H4 (cell line): ENCODE results near the gene GNAI2. TPM values are rescaled to one million over a fixed set of nuclear protein-coding genes. Genes with fewer than 3 reads are reported as not detected.
"Not testable (repeated sequence)": the region's sequence is repeated elsewhere in the genome, so short reads cannot be mapped to it uniquely, and the experiment has no call there.

Source experiments
- DNase-seq: peaks from one replicate; pipeline ENCODE4 v3.0.0-alpha.2; 2015; ENCODE audit warnings: low spot score
- total RNA-seq: library from RNA; depleted of rRNA; stranded (reverse); fragments of >200 nt; shearing (Covaris generic); gene quantifications from 2 replicates; pipeline ENCODE4 v1.2.3, GENCODE V29; 2014

GNAI2 gene
- total RNA-seq, 1 experiment from 2014 or later: 127 TPM

GRCh38 chr3:50245251-50245745 is 9.3 kb downstream of the GNAI2 start:
- DNase-seq: no peak

- peak; percentile 33 for DNase-seq
These were observed 10.0 kb downstream of the GNAI2 start for GRCh38 chr3:50245831-50246516.

DNA sequence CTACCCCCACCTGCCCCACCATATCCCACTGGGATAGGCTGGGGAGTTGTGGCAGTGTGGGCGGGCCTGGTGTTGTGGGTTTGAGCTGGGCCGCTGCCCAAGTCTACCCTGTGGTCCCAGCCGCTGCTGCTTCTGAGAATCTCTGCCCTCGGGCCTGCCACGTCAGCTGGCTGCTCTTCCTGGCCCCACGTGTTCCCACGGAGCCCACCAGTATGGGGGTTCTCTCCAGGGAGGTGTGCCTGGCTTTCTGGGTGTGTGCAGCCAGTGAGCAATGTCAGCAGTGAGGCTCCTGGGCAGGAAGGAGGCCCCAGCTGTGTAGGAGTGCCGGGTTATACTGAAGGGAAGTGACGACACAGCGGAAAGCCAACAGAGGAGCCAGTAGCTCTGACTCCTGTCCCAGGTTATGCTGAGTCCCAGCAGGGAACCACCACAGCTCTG is 10.5 kb downstream of the GNAI2 start:
- peak; percentile 98 for DNase-seq

- no peak for DNase-seq
These were observed 12.4 kb downstream of the GNAI2 start for GRCh38 chr3:50248387-50248786.

- DNase-seq: no peak
These were observed 13.5 kb downstream of the GNAI2 start for GRCh38 chr3:50249457-50249856.

- DNase-seq: no peak
These were observed 14.5 kb downstream of the GNAI2 start for GRCh38 chr3:50250514-50250913.

DNA sequence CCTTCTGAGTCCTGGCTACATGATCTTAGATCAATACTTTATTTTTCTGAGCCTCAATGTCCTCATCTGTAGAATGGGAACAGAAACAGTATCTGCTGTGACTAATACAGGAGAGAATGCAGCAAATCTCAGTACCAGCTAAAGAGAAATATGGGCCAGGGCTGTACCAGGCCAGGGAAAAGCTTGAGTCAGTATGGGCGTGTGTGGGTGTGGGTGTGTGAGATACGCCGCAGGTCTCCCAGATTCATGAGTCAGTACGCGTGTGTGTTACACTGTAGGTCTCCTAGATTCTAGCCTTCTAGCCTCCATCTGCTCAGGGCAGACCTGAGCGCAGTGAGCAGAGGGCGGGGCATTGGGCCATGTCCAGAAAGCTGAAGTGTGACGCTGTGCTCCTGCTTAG is 15.2 kb downstream of the GNAI2 start:
- DNase-seq: no peak

- DNase-seq: no peak
These were observed 18.7 kb downstream of the GNAI2 start for GRCh38 chr3:50254577-50255250.

DNA sequence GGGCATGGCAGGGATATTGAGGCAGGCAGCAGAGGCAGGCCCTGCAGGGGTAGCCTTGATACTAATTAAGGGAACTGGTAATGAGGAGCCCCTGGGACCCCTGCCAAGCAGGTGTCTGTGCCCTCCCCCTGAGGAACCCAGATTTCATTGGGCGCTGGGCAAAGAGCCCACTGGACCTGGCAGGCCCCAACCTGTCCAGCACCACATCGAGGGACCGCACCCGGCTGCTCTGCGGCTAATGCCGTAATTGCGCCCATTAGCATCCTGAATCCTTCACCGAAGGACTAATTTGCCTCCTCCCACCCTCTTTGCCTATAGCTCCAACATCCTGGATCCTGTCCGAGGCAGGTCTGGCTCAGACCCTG is 19.2 kb downstream of the GNAI2 start:
- DNase-seq: no peak

- no peak for DNase-seq
These were observed 21.2 kb downstream of the GNAI2 start for GRCh38 chr3:50256978-50257890.

GRCh38 chr3:50258029-50258680 is 22.2 kb downstream of the GNAI2 start:
- DNase-seq: no peak

DNA sequence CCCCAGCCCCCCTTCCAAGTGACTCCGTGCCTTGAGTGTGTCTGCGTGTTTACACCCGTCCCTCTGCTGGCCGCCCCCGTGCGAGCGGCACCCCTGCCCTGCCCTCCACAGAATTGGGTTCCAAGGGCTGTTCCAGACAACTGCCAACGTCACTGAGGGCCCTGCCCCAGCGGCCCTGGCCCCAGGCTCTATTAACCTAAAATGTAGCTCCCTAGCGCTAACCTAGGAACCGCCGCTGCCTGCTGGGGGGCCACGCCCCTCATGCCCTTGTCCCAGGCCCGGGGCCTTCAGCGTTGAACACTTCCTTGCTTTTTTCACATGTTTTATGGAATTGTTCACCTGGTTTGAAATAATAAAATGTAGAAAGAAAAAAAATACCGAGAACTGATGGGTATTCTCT is 23.0 kb downstream of the GNAI2 start:
- DNase-seq: no peak

GRCh38 chr3:50259432-50260026 is 23.5 kb downstream of the GNAI2 start:
- DNase-seq: no peak

DNA sequence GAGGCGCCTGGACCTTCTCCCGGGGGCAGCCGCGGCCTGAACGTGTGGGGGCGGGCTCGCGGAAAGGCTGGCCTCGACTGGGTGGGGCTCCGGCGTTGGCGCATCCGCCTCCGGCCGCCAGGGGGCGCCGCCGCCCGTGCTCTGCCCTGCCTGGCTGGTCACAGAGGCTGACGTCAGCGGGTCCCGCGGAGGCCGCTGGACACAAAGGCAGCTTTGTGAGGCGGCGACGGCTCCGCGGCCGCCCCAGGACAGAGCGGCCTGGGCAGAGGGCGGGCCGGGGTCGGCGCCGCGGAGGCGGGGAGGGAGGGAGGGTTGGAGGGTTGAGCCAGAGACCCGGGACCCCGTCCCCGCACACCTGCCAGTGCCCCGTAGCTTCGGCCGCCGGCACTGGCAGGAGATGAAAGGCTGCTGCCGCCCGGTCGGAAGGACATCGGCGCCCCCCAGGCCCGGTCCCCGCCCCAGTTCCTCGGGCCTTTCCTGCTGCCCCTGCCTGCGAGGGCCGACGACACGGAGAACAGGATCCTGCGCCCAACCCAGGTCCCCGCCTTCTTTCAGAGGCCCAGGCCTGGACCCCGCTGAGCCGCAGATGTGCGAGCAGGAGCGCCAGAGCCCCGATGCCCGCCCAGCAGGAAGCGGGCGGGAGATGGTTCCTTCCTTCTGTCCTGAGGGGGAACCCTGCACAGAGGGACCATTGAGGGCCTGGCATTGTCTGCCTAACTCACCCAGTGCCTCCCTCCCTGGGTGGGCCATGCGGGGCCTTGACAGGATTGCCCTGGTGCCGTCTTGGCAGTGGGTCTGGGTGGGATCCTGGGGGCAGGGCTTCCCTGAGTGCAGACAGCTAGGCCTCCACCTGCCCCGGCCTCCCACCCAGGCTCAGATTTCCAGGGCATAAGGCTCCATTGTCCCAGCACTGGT is 24.3 kb downstream of the GNAI2 start:
- DNase-seq: peak; percentile 73

- DNase-seq: no peak
These were observed 25.0 kb downstream of the GNAI2 start for GRCh38 chr3:50260942-50261441.

DNA sequence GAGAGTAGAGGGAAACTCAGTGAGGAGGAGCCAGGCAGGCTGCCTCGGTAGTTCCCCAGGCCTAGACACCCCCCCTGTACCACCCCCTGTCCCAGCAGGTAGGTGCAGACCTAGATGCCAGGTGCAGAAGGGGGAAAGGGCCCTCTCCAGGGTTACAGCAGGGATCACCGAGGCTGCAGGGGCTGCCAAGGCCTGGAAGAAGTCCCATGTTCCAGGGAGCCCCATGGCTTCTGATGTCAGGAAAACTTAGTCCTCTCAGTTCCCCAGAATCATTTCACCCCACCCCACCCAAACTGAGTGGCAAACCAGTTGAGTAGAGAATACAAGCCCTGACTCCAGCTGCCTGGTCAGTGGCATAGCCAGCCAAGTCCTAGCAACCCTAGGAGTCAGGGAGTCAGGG is 25.5 kb downstream of the GNAI2 start:
- no peak for DNase-seq

GRCh38 chr3:50262200-50262599 is 26.2 kb downstream of the GNAI2 start:
- DNase-seq: not testable (repeated sequence)

DNA sequence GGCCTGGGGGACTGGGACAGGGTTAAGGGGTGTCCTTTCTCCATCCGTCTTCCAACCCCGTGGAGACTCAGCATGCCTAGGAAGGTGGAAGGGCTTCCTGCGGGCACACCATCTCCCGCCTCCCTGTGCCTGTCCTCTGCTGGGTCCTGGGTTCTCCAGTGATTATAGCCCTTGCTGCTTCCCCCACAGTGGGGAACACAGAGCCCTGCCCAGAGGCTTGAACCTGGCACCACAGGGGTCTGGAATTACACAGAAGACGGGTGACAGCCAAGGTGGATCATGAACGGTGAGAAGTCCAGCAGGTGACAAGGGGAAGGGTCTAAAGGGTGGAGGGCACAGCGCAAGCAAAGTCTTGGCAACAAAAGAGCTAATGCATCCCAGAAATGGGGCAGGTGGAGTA is 26.8 kb downstream of the GNAI2 start:
- DNase-seq: no peak

GRCh38 chr3:50263478-50264382 is 27.7 kb downstream of the GNAI2 start:
- DNase-seq: no peak
